ENCODE results near the gene PFDN5.
"Not testable (repeated sequence)": the region's sequence is repeated elsewhere in the genome, so short reads cannot be mapped to it uniquely, and the experiment has no call there.

DNA sequence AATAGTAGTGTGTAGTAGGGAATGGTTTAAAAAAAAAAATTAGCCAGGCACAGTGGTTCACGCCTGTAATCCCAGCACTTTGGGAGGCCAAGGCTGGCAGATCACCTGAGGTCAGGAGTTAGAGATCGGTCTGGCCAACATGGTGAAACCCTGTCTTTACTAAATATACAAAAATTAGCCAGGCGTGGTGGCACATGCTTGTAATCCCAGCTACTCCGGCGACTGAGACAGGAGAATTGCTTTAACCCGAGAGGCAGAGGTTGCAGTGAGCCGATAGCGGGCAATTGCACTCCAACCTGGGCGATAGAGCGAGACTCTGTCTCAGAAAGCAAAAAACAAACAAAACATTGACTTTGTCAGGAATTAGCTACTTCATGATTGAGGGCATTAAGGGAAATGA, 1.8 kb downstream of the PFDN5 start:
- TF ChIP-seq, protein P1, sequence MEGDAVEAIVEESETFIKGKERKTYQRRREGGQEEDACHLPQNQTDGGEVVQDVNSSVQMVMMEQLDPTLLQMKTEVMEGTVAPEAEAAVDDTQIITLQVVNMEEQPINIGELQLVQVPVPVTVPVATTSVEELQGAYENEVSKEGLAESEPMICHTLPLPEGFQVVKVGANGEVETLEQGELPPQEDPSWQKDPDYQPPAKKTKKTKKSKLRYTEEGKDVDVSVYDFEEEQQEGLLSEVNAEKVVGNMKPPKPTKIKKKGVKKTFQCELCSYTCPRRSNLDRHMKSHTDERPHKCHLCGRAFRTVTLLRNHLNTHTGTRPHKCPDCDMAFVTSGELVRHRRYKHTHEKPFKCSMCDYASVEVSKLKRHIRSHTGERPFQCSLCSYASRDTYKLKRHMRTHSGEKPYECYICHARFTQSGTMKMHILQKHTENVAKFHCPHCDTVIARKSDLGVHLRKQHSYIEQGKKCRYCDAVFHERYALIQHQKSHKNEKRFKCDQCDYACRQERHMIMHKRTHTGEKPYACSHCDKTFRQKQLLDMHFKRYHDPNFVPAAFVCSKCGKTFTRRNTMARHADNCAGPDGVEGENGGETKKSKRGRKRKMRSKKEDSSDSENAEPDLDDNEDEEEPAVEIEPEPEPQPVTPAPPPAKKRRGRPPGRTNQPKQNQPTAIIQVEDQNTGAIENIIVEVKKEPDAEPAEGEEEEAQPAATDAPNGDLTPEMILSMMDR (IDR thresholded peaks at IDR 0.05): not testable (repeated sequence)
- TF ChIP-seq POLR2AphosphoS5 (IDR thresholded peaks at IDR 0.05): not testable (repeated sequence)
